ENCODE results near the gene PRRG2.
"Not testable (repeated sequence)": the region's sequence is repeated elsewhere in the genome, so short reads cannot be mapped to it uniquely, and the experiment has no call there.

The PRRG2 gene

DNA sequence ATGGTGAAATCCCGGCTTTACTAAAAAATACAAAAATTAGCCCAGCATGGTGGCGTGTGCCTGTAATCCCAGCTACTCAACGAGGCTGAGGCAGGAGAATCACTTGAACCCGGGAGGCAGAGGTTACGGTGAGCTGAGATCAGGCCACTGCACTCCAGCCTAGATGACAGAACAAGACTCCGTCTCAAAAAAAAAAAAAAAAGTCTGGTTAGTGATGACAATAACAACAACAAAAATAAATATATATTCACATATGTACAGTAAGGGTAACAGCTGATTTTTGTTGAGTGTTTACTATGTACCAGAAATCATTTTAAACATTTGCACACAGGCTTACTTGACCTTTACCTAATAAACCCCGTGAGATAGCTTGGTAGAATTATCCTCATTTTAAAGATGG, 35.8 kb downstream of the PRRG2 start:
- Histone ChIP-seq H3K27ac (no peak overlapping the region), H3K4me3 (ENCODE audit: low read depth, low read length) (no peak overlapping the region), H3K36me3 (replicated peaks) (peaks cover 37% of the 10 kb centered on the region), H3K27me3 (replicated peaks) (no peaks in the 10 kb centered on the region)
- in situ Hi-C loops (cut with HindIII; ENCODE audit: low pct_ligation_motif_present, low sequenced_read_pairs) = no loop called here
- no peak for TF ChIP-seq CTCF (IDR thresholded peaks at IDR 0.05; ENCODE audit: low read depth, low read length, missing control alignments)
- DNase-seq = no peak

DNA sequence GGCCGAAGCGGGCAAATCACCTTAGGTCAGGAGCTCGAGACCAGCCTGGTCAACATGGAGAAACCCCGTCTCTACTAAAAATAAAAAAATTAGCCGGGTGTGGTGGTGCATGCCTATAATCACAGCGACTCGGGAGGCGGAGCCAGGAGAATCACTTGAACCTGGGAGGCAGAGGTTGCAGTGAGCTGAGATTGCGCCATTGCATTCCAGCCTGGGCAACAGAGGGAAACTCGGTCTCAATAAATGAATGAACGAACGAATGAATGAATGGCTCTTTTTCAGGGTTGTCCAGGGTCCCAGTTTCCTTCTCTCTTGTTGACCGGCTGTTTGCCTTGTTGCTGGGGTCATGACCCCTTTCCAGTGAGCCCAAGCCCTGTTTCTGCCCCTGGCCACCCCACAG, 36.7 kb downstream of the PRRG2 start:
- not testable (repeated sequence) for DNase-seq

GRCh38 chr19:49624967-49625910, 44.1 kb downstream of the PRRG2 start:
- no peaks in the 10 kb centered on the region for H3K27me3 ChIP-seq (replicated peaks)
- no peak for DNase-seq
- no peak overlapping the region for H3K4me3 ChIP-seq (ENCODE audit: low read depth, low read length)
- peaks cover 20% of the 10 kb centered on the region for H3K36me3 ChIP-seq (replicated peaks)
- no peak for TF ChIP-seq CTCF (IDR thresholded peaks at IDR 0.05; ENCODE audit: low read depth, low read length, missing control alignments)
- no peak overlapping the region for H3K27ac ChIP-seq
- in situ Hi-C loops (cut with HindIII; ENCODE audit: low pct_ligation_motif_present, low sequenced_read_pairs) = no loop called here

More for the DNA sequence above, 36.7 kb downstream of the PRRG2 start:
- H3K27me3 ChIP-seq (replicated peaks); in situ Hi-C loops (cut with HindIII; ENCODE audit: low pct_ligation_motif_present, low sequenced_read_pairs); H3K27ac ChIP-seq; H3K4me3 ChIP-seq (ENCODE audit: low read depth, low read length): not testable (repeated sequence)
- H3K36me3 ChIP-seq (replicated peaks) = peaks cover 37% of the 10 kb centered on the region

GRCh38 chr19:49626226-49626625, 45.1 kb downstream of the PRRG2 start:
- in situ Hi-C loops (cut with HindIII; ENCODE audit: low pct_ligation_motif_present, low sequenced_read_pairs) = no loop called here
- H3K4me3 ChIP-seq (ENCODE audit: low read depth, low read length) = no peak overlapping the region
- no peak for TF ChIP-seq CTCF (IDR thresholded peaks at IDR 0.05; ENCODE audit: low read depth, low read length, missing control alignments)
- H3K36me3 ChIP-seq (replicated peaks) = peaks cover 19% of the 10 kb centered on the region
- no peak for DNase-seq
- no peaks in the 10 kb centered on the region for H3K27me3 ChIP-seq (replicated peaks)
- no peak overlapping the region for H3K27ac ChIP-seq

- Histone ChIP-seq H3K27me3 (replicated peaks) (no peaks in the 10 kb centered on the region), H3K36me3 (replicated peaks) (peaks cover 12% of the 10 kb centered on the region), H3K4me3 (ENCODE audit: low read depth, low read length) (no peak overlapping the region), H3K27ac (no peak overlapping the region)
- DNase-seq = no peak
- no peak for TF ChIP-seq CTCF (IDR thresholded peaks at IDR 0.05; ENCODE audit: low read depth, low read length, missing control alignments)
- in situ Hi-C loops (cut with HindIII; ENCODE audit: low pct_ligation_motif_present, low sequenced_read_pairs) = no loop called here
Observed at GRCh38 chr19:49629659-49630058, 48.5 kb downstream of the PRRG2 start.

DNA sequence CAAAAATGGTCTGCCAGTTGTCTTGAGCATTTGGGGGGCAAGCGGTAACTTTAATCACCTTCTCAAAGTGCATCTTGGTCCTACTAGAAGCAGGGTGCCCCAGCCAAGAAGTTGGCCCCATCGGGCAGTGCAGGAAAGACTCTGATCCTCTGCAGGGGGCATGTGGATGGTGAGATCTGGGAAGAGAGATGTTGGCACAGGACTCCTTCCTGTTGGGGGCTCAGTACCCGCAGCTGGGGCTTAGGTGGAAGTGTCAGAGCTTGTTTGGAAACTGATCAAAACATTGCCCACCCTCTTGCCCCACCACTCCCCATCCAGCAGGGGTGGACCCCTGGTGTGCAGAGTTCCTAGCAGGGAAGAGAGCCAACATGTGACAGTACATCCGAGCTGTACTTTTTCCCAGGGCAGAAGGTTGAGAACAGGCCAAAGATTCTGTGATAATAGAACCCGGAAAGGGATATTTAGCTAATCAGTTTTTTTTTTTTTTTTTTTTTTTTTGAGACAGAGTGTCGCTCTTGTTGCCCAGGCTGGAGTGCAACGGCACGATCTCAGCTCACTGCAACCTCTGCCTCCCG, 50.0 kb downstream of the PRRG2 start:
- Histone ChIP-seq H3K27me3 (replicated peaks) (no peaks in the 10 kb centered on the region), H3K36me3 (replicated peaks) (peaks cover 12% of the 10 kb centered on the region), H3K27ac (no peak overlapping the region), H3K4me3 (ENCODE audit: low read depth, low read length) (no peak overlapping the region)
- TF ChIP-seq CTCF (IDR thresholded peaks at IDR 0.05; ENCODE audit: low read depth, low read length, missing control alignments) = no peak
- DNase-seq = no peak
- in situ Hi-C loops (cut with HindIII; ENCODE audit: low pct_ligation_motif_present, low sequenced_read_pairs) = no loop called here
